DND-41 (cell line): ENCODE results near the gene SERPING1.

Experiments
- ATAC-seq: fragments of 200-7000 bp; cut with Tn5 transposase; 3 replicates; pipeline ENCODE4 v1.9.1; 2021; ENCODE audit warnings: low read depth; ENCODE audit not compliant: insufficient read depth
- DNase-seq: peaks from one replicate; pipeline ENCODE4 v3.0.0-alpha.2; 2020
- H2AFZ ChIP-seq: 2 replicates; pipeline ENCODE4 v1.6.0; 2012; ENCODE audit warnings: low read depth, low read length
- H3K27ac ChIP-seq: 2 replicates; pipeline ENCODE4 v1.5.1; 2012; ENCODE audit warnings: low read length, inconsistent platforms
- H3K27me3 ChIP-seq: fragments of 200-600 bp; sonication (generic); 2 replicates; pipeline ENCODE4 v1.6.0; 2012; ENCODE audit warnings: low read length, mild to moderate bottlenecking, inconsistent platforms; ENCODE audit not compliant: insufficient read depth, poor library complexity
- H3K36me3 ChIP-seq: 2 replicates; pipeline ENCODE4 v1.5.1; 2012; ENCODE audit warnings: low read length, inconsistent platforms; ENCODE audit not compliant: insufficient read depth
- H3K4me1 ChIP-seq: 2 replicates; pipeline ENCODE4 v1.5.1; 2012; ENCODE audit warnings: mild to moderate bottlenecking, low read length; ENCODE audit not compliant: insufficient read depth
- H3K4me2 ChIP-seq: 2 replicates; pipeline ENCODE4 v1.6.0; 2012; ENCODE audit warnings: mild to moderate bottlenecking, moderate library complexity, low read length, inconsistent platforms; ENCODE audit not compliant: insufficient read depth
- H3K4me3 ChIP-seq, 2 experiments: fragments of 200-600 bp in 1 of 2; shearing (Covaris generic) in 1 of 2; 2 replicates each; pipeline ENCODE4 v1.5.1; 2012 to 2016; ENCODE audit warnings: inconsistent platforms in 2 of 2, low read length in 2 of 2, mild to moderate bottlenecking in 2 of 2, low read depth in 1 of 2, moderate library complexity in 1 of 2
- H3K79me2 ChIP-seq: 2 replicates; pipeline ENCODE4 v1.6.0; 2012; ENCODE audit warnings: low read length, inconsistent platforms; ENCODE audit not compliant: insufficient read depth
- H3K9ac ChIP-seq: 2 replicates; pipeline ENCODE4 v1.6.0; 2012; ENCODE audit warnings: low read depth, mild to moderate bottlenecking, inconsistent platforms, low read length, moderate library complexity
- H3K9me3 ChIP-seq: 2 replicates; pipeline ENCODE4 v1.5.1; 2012; ENCODE audit warnings: low read length, moderate library complexity, mild to moderate bottlenecking, inconsistent platforms; ENCODE audit not compliant: insufficient read depth, severe bottlenecking
- H4K20me1 ChIP-seq: 2 replicates; pipeline ENCODE4 v1.6.0; 2012; ENCODE audit warnings: low read length; ENCODE audit not compliant: insufficient read depth
- EZH2 ChIP-seq: IDR thresholded peaks from 3 replicates; pipeline ENCODE4 v1.6.1; 2012; ENCODE audit warnings: borderline replicate concordance, low read depth, mild to moderate bottlenecking, moderate library complexity, low read length, inconsistent platforms; ENCODE audit not compliant: severe bottlenecking
- TF ChIP-seq, protein P1 (sequence below): IDR thresholded peaks from 2 replicates; pipeline ENCODE4 v1.5.1; 2012; ENCODE audit warnings: borderline replicate concordance, low read length, moderate library complexity, mild to moderate bottlenecking; ENCODE audit not compliant: poor library complexity, severe bottlenecking; ENCODE audit errors: extremely low read depth

Gene SERPING1

DNA sequence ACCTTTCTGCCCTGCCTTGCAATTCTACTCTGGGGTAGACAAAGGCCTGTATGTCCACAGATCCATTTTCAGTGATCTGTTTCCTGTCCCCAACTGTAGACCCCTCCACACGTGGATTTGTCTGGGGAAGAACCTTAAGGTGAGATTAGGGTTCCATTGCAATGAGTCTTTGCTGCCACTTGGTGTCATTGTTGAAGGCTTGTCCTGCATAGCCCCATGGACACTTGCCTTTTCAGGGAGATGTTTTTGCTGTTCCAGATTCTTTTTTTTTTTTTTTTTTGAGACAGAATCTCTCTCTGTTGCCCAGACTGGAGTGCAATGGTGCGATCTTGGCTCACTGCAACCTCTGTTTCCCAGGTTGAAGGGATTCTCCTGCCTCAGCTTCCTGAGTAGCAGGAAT lies 21.8 kb downstream of the SERPING1 start:
- TF ChIP-seq EZH2: no peak
- TF ChIP-seq, protein P1, sequence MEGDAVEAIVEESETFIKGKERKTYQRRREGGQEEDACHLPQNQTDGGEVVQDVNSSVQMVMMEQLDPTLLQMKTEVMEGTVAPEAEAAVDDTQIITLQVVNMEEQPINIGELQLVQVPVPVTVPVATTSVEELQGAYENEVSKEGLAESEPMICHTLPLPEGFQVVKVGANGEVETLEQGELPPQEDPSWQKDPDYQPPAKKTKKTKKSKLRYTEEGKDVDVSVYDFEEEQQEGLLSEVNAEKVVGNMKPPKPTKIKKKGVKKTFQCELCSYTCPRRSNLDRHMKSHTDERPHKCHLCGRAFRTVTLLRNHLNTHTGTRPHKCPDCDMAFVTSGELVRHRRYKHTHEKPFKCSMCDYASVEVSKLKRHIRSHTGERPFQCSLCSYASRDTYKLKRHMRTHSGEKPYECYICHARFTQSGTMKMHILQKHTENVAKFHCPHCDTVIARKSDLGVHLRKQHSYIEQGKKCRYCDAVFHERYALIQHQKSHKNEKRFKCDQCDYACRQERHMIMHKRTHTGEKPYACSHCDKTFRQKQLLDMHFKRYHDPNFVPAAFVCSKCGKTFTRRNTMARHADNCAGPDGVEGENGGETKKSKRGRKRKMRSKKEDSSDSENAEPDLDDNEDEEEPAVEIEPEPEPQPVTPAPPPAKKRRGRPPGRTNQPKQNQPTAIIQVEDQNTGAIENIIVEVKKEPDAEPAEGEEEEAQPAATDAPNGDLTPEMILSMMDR: peak; percentile 53
- ATAC-seq (no peak; the same call in 2 of the 3 replicates), DNase-seq (no peak)
- H3K4me2 ChIP-seq: no peak overlapping the region
- no peaks in the 10 kb centered on the region for H3K27me3 ChIP-seq
- no peaks in the 10 kb centered on the region for H4K20me1 ChIP-seq
- no peak overlapping the region for H2AFZ ChIP-seq
- no peak overlapping the region for H3K4me3 ChIP-seq
- H3K27ac ChIP-seq: no peak overlapping the region
- H3K79me2 ChIP-seq: no peaks in the 10 kb centered on the region
- H3K4me1 ChIP-seq: no peaks in the 10 kb centered on the region
- H3K9me3 ChIP-seq: peaks cover 9% of the 10 kb centered on the region
- H3K9ac ChIP-seq: no peak overlapping the region
- no peaks in the 10 kb centered on the region for H3K36me3 ChIP-seq

DNA sequence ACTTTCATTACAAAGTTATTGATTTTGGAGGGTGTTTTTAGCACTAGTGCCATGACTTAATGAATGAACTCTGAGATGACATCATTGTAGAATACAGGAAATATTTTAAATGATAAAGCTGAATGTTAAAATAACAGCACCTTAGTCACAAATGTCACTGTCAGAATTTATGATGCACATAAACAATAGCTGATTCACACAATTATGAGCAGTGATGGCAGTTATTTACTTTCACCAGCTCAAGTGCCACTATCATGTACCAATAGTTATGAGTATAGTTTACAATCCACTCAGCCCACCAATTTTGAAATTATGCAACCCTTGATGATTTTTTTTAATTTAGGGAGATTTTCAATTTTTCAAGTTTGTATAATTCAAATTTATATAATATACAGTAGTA lies 23.0 kb downstream of the SERPING1 start:
- ATAC-seq (no peak), DNase-seq (no peak)
- H3K4me1 ChIP-seq: no peaks in the 10 kb centered on the region
- no peaks in the 10 kb centered on the region for H3K27me3 ChIP-seq
- H3K27ac ChIP-seq: no peak overlapping the region
- no peak overlapping the region for H3K4me3 ChIP-seq
- H3K4me2 ChIP-seq: no peak overlapping the region
- H4K20me1 ChIP-seq: no peaks in the 10 kb centered on the region
- H3K9me3 ChIP-seq: peaks cover 9% of the 10 kb centered on the region
- no peak overlapping the region for H3K9ac ChIP-seq
- no peaks in the 10 kb centered on the region for H3K79me2 ChIP-seq
- no peaks in the 10 kb centered on the region for H3K36me3 ChIP-seq
- no peak for TF ChIP-seq EZH2
- TF ChIP-seq, protein P1: no peak
- H2AFZ ChIP-seq: no peak overlapping the region

DNA sequence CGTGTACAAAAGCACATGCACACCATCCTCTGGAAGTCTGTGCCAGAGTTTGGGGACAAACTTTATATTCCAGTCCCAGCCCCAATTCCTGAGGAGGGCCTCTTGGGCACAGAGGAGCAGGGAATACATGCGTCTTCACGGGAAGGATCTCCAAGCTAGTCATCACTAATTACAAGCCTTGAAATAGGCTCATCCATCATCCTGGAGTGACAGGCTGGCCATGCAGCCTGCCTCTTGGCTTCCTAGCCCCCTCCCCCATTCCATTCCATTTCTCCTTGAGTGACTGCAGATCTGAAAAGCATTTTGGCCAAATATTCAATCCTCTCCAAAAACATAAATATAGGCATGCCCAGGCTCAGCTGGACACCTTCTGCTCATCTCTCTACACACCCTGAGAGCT lies 24.8 kb downstream of the SERPING1 start:
- Histone ChIP-seq H3K9ac (no peak overlapping the region), H3K36me3 (no peaks in the 10 kb centered on the region), H3K4me1 (no peaks in the 10 kb centered on the region), H4K20me1 (no peaks in the 10 kb centered on the region), H2AFZ (no peak overlapping the region), H3K79me2 (no peaks in the 10 kb centered on the region), H3K27me3 (no peaks in the 10 kb centered on the region), H3K4me2 (no peak overlapping the region), H3K27ac (no peak overlapping the region), H3K9me3 (peaks cover 9% of the 10 kb centered on the region), H3K4me3 (no peak overlapping the region)
- ATAC-seq (no peak), DNase-seq (no peak)
- no peak for TF ChIP-seq EZH2
- TF ChIP-seq, protein P1: no peak

DNA sequence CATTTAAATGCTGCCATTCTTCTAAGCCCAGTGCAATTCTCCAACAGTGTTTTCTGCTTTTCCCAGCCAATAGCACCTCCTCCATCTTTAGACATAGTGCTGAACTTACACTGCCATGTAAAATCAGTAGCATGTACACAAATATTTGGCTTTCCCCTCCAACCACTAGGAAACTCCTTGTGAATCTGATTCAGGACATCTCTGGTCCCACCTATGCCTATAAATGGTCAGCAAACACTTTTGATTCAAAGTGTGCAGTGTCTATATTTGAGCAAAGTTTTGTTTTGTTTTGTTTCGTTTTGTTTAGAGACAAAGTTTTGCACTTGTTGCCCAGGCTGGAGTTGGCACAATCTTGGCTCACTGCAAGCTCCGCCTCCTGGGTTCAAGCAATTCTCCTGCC lies 27.4 kb downstream of the SERPING1 start:
- Histone ChIP-seq H3K9me3 (peaks cover under 1% of the 10 kb centered on the region), H3K27me3 (no peaks in the 10 kb centered on the region), H3K9ac (no peak overlapping the region), H3K4me3 (no peak overlapping the region), H2AFZ (no peak overlapping the region), H4K20me1 (no peaks in the 10 kb centered on the region), H3K4me1 (no peaks in the 10 kb centered on the region; the same call in 1 of the 2 replicates), H3K79me2 (no peaks in the 10 kb centered on the region), H3K4me2 (no peak overlapping the region), H3K36me3 (no peaks in the 10 kb centered on the region), H3K27ac (no peak overlapping the region)
- no peak for ATAC-seq
- no peak for TF ChIP-seq EZH2
- TF ChIP-seq, protein P1: no peak
- DNase-seq: no peak
